ENCODE data around the gene COG7. TPM values are rescaled to one million over a fixed set of nuclear protein-coding genes. Genes with fewer than 3 reads are reported as not detected.
"Not testable (repeated sequence)": the region's sequence is repeated elsewhere in the genome, so short reads cannot be mapped to it uniquely, and the experiment has no call there.

COG7 gene
- total RNA-seq, 1 donor from 2014 or later = 24.7 TPM

DNA sequence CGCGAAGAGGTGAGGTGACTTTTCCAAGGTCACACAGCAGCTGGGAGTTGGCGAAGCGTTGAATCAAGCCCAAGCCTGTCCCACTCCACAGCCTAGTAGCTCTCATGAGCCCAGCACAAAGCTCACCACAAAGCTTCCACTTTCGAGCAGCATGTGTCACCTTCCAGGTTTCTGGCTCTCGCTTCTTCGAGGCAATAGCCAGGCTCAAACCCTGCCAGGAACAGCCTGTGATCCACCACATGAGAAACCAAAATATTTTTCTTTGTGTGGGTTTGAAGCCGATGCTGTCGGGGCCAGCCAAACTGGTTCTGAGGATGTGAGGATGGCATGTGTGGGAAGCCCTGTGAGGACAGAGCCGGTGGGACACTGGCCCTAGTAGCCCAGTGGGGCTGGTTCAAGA, 68.1 kb downstream of the COG7 start:
- DNase-seq = no peak

DNA sequence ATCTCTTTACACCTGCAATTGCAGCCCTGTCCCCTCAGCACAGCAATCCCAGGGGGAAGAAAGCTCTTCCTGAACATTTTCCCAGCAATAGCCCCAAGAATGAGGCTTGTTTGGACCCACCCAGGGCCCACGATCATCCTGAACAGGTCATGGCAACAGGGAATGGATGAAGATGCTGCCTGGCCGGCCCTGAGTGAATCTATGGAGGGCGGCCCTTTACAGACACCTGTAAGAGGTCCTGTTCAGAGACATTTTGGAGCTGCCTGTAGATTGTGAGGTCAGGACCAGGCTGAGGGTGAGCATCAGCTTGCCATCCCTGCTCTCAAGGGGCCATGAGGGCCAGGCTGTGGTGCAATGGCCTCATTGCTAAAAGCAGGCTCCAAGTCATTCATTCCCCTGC, 69.1 kb downstream of the COG7 start:
- DNase-seq = no peak

- no peak for DNase-seq
These were observed 70.7 kb downstream of the COG7 start for GRCh38 chr16:23382279-23382678.

GRCh38 chr16:23381702-23382101, 71.3 kb downstream of the COG7 start:
- DNase-seq = not testable (repeated sequence)

GRCh38 chr16:23380501-23380951, 72.5 kb downstream of the COG7 start:
- DNase-seq = no peak

- no peak for DNase-seq
These were observed 73.3 kb downstream of the COG7 start for GRCh38 chr16:23379707-23380106.

GRCh38 chr16:23378921-23379320, 74.1 kb downstream of the COG7 start:
- no peak for DNase-seq

- no peak for DNase-seq
These were observed 74.7 kb downstream of the COG7 start for GRCh38 chr16:23378256-23378655.

DNA sequence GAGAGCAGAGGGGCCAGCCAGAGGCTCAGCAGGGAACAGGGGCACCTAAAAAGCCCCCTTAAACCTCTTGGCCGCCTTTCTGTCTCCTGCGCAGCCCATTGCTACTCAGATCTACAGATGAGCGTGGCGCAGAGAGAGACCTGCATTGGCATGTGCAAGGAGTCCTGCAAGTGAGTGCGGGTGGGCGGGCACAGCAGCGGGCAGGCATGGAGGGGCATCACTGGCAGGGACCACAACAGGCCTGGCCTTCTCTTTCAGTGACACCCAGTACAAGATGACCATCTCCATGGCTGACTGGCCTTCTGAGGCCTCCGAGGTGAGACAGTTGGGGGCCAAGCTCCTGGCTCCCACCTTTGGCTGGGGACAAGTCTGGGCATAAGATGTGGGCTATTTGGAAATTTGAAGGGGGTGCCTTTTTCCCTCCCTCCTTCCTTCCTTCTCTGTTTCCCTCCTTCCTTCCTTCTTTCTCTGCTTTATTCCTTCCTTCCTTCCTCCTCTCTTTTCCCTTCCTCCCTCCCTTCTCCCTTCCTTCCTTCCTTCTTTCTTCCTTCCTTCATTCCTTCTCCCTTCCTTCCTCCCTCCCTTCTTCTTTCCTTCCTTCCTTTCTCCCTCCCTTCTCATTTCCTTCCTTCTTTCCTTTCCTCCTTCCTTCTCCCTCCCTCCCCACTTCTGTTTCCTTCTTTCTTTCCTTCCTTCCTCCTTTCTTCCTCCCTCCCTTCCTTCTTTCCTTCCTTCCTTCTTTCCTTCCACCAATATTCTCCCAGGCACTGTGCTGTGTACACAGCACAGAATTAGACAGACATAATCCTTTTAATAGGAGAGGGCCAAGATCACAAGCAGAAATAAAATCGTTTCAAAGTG, 75.7 kb downstream of the COG7 start:
- no peak for DNase-seq

- DNase-seq = no peak
These were observed 77.3 kb downstream of the COG7 start for GRCh38 chr16:23375643-23376042.

DNA sequence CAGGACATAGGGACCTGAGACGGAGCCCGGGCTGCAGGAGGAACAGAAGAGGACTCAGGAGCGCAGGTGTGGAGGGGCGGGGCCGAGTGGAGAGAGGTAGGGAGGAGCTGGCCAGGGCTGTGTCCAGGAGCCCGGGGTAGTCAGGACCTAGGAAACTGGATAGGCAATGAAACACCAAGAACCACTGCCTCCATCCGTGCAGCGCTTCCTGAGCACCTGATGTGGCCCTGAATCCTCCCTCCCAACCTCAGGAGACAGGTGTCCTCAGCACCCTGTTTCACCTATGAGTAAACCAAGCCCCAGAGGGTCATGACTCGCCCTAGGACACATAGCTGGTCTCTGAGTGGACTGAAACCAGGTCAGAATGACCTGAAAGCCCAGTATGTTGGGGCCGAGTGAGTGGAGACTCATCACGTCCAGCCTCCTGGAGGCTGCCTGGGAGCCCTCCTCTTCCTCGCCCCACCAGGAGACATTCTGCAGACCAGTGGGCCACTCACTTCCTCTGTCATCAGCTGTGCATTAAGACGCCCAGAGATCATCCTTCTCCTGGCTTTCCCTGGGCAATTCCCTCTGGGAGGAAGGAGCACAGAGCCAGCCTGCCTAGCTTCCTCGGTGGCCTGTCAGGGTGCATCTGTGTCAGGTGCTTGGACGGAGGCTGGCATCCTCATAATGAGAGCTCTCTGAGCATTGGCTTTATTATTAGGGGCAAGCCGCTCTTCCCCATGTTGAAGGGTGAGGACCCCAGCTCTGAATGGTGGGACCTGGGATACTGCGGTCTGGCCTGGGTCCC, 78.1 kb downstream of the COG7 start:
- no peak for DNase-seq

- DNase-seq = no peak
These were observed 79.4 kb downstream of the COG7 start for GRCh38 chr16:23373436-23374219.

DNA sequence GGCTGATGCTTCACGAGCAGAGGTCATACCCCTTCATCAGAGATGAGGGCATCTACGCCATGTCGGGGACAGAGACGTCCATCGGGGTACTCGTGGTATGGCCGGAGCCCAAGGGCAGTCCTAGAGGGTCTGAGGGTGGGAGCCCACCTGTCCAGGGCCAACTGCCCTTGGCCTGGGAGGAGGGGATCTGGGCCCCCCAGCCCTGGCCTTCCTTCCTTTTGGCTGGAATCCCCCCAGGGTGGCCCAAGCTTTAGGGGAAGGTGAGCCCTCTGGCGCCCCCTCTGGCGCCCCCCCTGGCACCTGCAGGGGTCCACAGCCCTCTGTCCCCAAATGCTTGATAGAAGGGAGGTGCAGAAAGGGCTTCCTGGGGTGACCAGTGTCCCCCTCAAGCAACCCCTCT, 81.6 kb downstream of the COG7 start:
- DNase-seq = no peak

GRCh38 chr16:23369416-23369815, 83.6 kb downstream of the COG7 start:
- DNase-seq = no peak

DNA sequence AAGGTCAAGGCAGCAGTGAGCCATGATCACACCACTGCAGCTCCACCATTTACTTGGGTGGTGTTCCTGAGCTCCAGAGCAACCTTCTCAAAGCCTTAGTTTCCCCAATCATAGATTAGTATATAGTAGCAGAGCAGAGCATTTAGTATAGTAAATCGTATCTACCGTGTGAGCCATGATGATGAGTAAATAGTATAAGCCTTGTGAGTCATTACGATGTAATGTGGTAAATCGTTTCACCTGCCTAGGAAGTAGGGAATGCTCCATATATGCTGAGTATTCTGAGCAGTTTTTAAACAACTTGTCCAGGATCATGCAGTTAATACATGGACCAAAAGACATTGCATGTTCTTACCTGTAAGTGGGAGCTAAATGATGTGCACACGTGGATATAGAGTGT, 84.5 kb downstream of the COG7 start:
- no peak for DNase-seq

- no peak for DNase-seq
These were observed 85.0 kb downstream of the COG7 start for GRCh38 chr16:23367988-23368387.

- no peak for DNase-seq
These were observed 85.4 kb downstream of the COG7 start for GRCh38 chr16:23367564-23367963.

DNA sequence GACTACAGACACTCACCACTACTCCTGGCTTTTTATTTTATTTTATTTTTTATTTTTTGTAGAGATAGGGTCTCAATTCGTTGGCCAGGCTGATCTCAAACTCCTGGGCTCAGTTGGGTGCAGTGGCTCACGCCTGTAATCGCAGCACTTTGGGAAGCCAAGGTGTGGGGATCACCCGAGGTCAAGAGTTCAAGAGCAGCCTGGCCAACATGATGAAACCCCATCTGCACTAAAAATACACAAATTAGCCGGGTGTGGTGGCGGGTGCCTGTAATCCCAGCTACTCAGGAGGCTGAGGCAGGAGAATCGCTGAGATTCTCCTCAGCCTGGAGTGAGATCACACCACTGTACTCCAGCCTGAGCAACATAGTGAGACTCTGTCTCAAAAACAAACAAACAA, 86.6 kb downstream of the COG7 start:
- not testable (repeated sequence) for DNase-seq

GRCh38 chr16:23365602-23366240, 87.3 kb downstream of the COG7 start:
- no peak for DNase-seq

- no peak for DNase-seq
These were observed 90.3 kb downstream of the COG7 start for GRCh38 chr16:23362460-23363317.

- DNase-seq = no peak
These were observed 93.8 kb downstream of the COG7 start for GRCh38 chr16:23359092-23359760.
